Measurements from ENCODE around the gene GPR162.

- TF ChIP-seq EP300 (IDR thresholded peaks at IDR 0.05) (no peak), CTCF (IDR thresholded peaks at IDR 0.05) (no peak)
Measured at GRCh38 chr12:6861391-6861790, 39.8 kb downstream of the GPR162 start.

Measured in suprapubic skin (tissue), 3 donors.